ENCODE data around the gene LGMN. TPM values are rescaled to one million over a fixed set of nuclear protein-coding genes. Genes with fewer than 3 reads are reported as not detected.

LGMN gene
- total and polyA plus RNA-seq, 2 of the 13 experiments (the other 11 are each of a cell fraction or from before 2014, with no cell fraction given), result 28.9 to 76.4 TPM

DNA sequence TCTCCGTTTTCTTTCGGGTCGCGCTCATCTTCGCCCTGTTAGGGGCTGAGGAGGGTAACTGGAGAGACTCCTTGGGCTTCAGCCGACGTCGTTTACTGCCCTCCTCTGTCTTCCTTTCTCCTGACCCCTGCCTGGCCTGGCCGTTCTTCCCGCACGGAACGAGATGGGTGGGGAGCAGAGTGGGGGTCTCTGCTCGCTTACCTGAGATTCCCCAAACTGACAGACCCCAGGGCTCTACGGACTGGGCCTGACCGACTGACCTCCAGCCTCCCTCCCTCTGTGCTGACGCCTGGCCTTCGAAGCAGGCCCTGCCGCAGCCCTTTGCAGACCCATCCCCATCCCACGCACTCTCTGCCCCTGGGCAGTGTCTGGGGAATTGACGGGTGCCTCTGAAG, 46.1 kb upstream of the LGMN start (continued):
- TF ChIP-seq CERS6 (CRISPR knock-in tag; IDR thresholded peaks at IDR 0.05) (no peak), FOXA1 (IDR thresholded peaks at IDR 0.05) (no peak), FOXA1 (CRISPR knock-in tag; IDR thresholded peaks at IDR 0.05) (no peak), ZSCAN29 (CRISPR knock-in tag; conservative IDR thresholded peaks at IDR 0.05) (0 out of 2 replicates have a peak, but pooled peaks have one; percentile 8), ZFY (CRISPR knock-in tag; IDR thresholded peaks at IDR 0.05) (peak; percentile 48)
- TF ChIP-seq, protein P1, sequence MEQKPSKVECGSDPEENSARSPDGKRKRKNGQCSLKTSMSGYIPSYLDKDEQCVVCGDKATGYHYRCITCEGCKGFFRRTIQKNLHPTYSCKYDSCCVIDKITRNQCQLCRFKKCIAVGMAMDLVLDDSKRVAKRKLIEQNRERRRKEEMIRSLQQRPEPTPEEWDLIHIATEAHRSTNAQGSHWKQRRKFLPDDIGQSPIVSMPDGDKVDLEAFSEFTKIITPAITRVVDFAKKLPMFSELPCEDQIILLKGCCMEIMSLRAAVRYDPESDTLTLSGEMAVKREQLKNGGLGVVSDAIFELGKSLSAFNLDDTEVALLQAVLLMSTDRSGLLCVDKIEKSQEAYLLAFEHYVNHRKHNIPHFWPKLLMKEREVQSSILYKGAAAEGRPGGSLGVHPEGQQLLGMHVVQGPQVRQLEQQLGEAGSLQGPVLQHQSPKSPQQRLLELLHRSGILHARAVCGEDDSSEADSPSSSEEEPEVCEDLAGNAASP (CRISPR knock-in tag; IDR thresholded peaks at IDR 0.05; ENCODE audit: borderline replicate concordance), result no peak

- no TSS peak for BruUV-seq (replicated peaks)
- Histone ChIP-seq H3K79me2 (ENCODE audit: insufficient read depth, low read length) (peaks cover 31% of the 10 kb centered on the region), H3K27ac (ENCODE audit: extremely low read length, insufficient read depth, low read length) (peak within 1 kb of the TSS; percentile 87), H3K36me3 (replicated peaks in 1 of 2; ENCODE audit: control insufficient read depth in 1 of 2, insufficient read depth in 2 of 2, low read length in 2 of 2) (no peaks in the 10 kb centered on the region), H2AFZ (ENCODE audit: low read length) (peak within 1 kb of the TSS; percentile 91), H4K20me1 (ENCODE audit: insufficient read depth, low read length) (no peaks in the 10 kb centered on the region), H3K4me1 (ENCODE audit: insufficient read depth, low read length) (peaks cover 56% of the 10 kb centered on the region), H3K9me3 (ENCODE audit: low read length) (peaks cover 13% of the 10 kb centered on the region), H3K4me2 (ENCODE audit: low read depth, low read length) (peak within 1 kb of the TSS; percentile 91), H3K9ac (ENCODE audit: insufficient read depth, low read depth, low read length) (peak within 1 kb of the TSS; percentile 99), H3K27me3 (ENCODE audit: control insufficient read depth in 1 of 2, insufficient read depth in 2 of 2, low read length in 2 of 2) (no peaks in the 10 kb centered on the region; a peak in 1 of 5 replicates), H3K4me3 (replicated peaks in 1 of 3; ENCODE audit: insufficient read depth in 1 of 3, low read depth in 2 of 3, low read length in 3 of 3) (peak within 1 kb of the TSS; percentile 75 to 91 (median 81))
- in situ Hi-C loops (cut with HindIII; ENCODE audit: extremely low pct_ligation_motif_present, low pct_unique_long_range_greater_than_20kb) (no loop called here), intact Hi-C loops (cut with micrococcal nuclease; ENCODE audit: unreplicated experiment) (no loop called here)
- under 1% methylated on average over 22 of the region's 71 CpGs for WGBS (ENCODE audit: low lambda C conversion rate)
- POLR2A ChIA-PET, result interaction anchor here (0.8 to 1.3 kb wide), 6 partner anchors 10 to 688 kb away, joined by 3 to 10 read pairs (median 4); partner anchors contain the start of genes ATXN3 and LGMN
- CTCF ChIA-PET (ENCODE audit: low intra/inter-chr PET ratio, low total read pairs), result no interaction called here
- ATAC-seq, result peak; percentile 93
- peak; percentile 95 for DNase-seq (ENCODE audit: low spot score)
- FAIRE-seq, result peak; percentile 68
- TF ChIP-seq KLF11 (CRISPR knock-in tag; IDR thresholded peaks at IDR 0.05), result peak; percentile 73
- TF ChIP-seq HNF4A (CRISPR knock-in tag; IDR thresholded peaks at IDR 0.05), result no peak
- peak; percentile 33; the same call in 1 of the 2 replicates for TF ChIP-seq FOXC1 (CRISPR knock-in tag; IDR thresholded peaks at IDR 0.05; ENCODE audit: borderline replicate concordance)
- TF ChIP-seq KDM6A (CRISPR knock-in tag; IDR thresholded peaks at IDR 0.05; ENCODE audit: low read depth), result no peak; the same call in 1 of the 2 replicates
- peak; percentile 25; the same call in 1 of the 2 replicates for TF ChIP-seq MEIS1 (CRISPR knock-in tag; IDR thresholded peaks at IDR 0.05; ENCODE audit: borderline replicate concordance)
- TF ChIP-seq ZBTB42 (CRISPR knock-in tag; IDR thresholded peaks at IDR 0.05), result peak; percentile 73
- peak; percentile 85 for TF ChIP-seq ASH2L (IDR thresholded peaks at IDR 0.05; ENCODE audit: insufficient read length, low read depth, low read length)
- TF ChIP-seq ZNF776 (CRISPR knock-in tag; IDR thresholded peaks at IDR 0.05), result no peak
- 0 out of 2 replicates have a peak, but pooled peaks have one; percentile 55 for TF ChIP-seq MTA3 (CRISPR knock-in tag; IDR thresholded peaks at IDR 0.05)
- no peak; the same call in 1 of the 2 replicates for TF ChIP-seq SAFB2 (CRISPR knock-in tag; IDR thresholded peaks at IDR 0.05; ENCODE audit: borderline replicate concordance, low read depth)
- no peak for TF ChIP-seq ATF7 (IDR thresholded peaks at IDR 0.05)
- no peak for TF ChIP-seq ATF7 (CRISPR knock-in tag; IDR thresholded peaks at IDR 0.05)
- no peak for TF ChIP-seq HNRNPL (IDR thresholded peaks at IDR 0.05; ENCODE audit: low read depth, low read length)
- TF ChIP-seq ZNF563 (CRISPR knock-in tag; IDR thresholded peaks at IDR 0.05), result no peak
- TF ChIP-seq ZNF225 (CRISPR knock-in tag; IDR thresholded peaks at IDR 0.05), result peak; percentile 63; the same call in 1 of the 2 replicates
- peak; percentile 81 for TF ChIP-seq ATF1 (CRISPR knock-in tag; IDR thresholded peaks at IDR 0.05)
- no peak for TF ChIP-seq JUND (CRISPR knock-in tag; IDR thresholded peaks at IDR 0.05)
Measured at GRCh38 chr14:92793709-92794546, 45.5 kb upstream of the LGMN start, which contains the start of gene GOLGA5. GOLGA5 (plus strand) TSS chr14:92794305; CDS start chr14:92797438, 3,133 bp downstream.
